WTC11 (cell line): Measurements from ENCODE around the gene NEIL3. TPM values are rescaled to one million over a fixed set of nuclear protein-coding genes. Genes with fewer than 3 reads are reported as not detected.

Experiments used
- ATAC-seq: fragments of 200-7000 bp; cut with Tn5 transposase; 2 replicates; pipeline ENCODE4 v1.10.0; 2021; ENCODE audit warnings: mild to moderate bottlenecking, moderate library complexity
- CTCF ChIA-PET: fragments of 300-600 bp; sonication (Branson Sonifier 250); formaldehyde crosslinking; loops from one replicate; lab custom pipeline; 2021; ENCODE audit warnings: antibody characterized with exemption; lab: Charles Lee
- POLR2A ChIA-PET: fragments of 350-600 bp; sonication (Branson Sonifier 250); formaldehyde crosslinking; loops from one replicate; lab custom pipeline; 2021; ENCODE audit warnings: antibody characterized with exemption; lab: Charles Lee
- DNase-seq: peaks from one replicate; pipeline ENCODE4 v3.0.0; 2021; ENCODE audit warnings: low spot score
- H3K27ac Mint-ChIP-seq: 2 replicates; pipeline ENCODE4 v1.8.0; 2021; ENCODE audit warnings: mixed read lengths
- H3K27me3 Mint-ChIP-seq: 2 replicates; pipeline ENCODE4 v1.8.0; 2021; ENCODE audit warnings: low read depth, mild to moderate bottlenecking, moderate library complexity, mixed read lengths
- H3K36me3 Mint-ChIP-seq: 2 replicates; pipeline ENCODE4 v1.8.0; 2021; ENCODE audit warnings: mixed read lengths
- H3K4me1 Mint-ChIP-seq: 2 replicates; pipeline ENCODE4 v1.8.0; 2022; ENCODE audit warnings: mixed read lengths
- H3K4me3 Mint-ChIP-seq: 2 replicates; pipeline ENCODE4 v1.8.0; 2021; ENCODE audit warnings: mild to moderate bottlenecking, moderate library complexity, mixed read lengths
- H3K9me3 Mint-ChIP-seq: 2 replicates; pipeline ENCODE4 v1.8.0; 2021; ENCODE audit warnings: mixed read lengths
- ATF1 ChIP-seq: sonication (generic); formaldehyde crosslinking; IDR thresholded peaks from 2 replicates; pipeline ENCODE4 v1.8.1; 2023; ENCODE audit warnings: mild to moderate bottlenecking, moderate library complexity, missing genetic modification reagents
- CREB1 ChIP-seq: sonication (generic); formaldehyde crosslinking; IDR thresholded peaks from 2 replicates; pipeline ENCODE4 v1.8.0; 2023; ENCODE audit warnings: mild to moderate bottlenecking, missing genetic modification reagents
- GRHL2 ChIP-seq: fragments of 250-450 bp; sonication (Bioruptor Pico); IDR thresholded peaks from 2 replicates; pipeline ENCODE4 v1.8.0; 2022; ENCODE audit warnings: mild to moderate bottlenecking, moderate library complexity; ENCODE audit not compliant: insufficient replicate concordance, severe bottlenecking
- GTF2I ChIP-seq: fragments of 250-450 bp; sonication (Bioruptor Pico); conservative IDR thresholded peaks from 2 replicates; pipeline ENCODE4 v1.4.0; 2021; ENCODE audit warnings: mild to moderate bottlenecking
- HMGA2 ChIP-seq: fragments of 250-450 bp; sonication (Bioruptor Pico); IDR thresholded peaks from 2 replicates; pipeline ENCODE4 v1.4.0; 2021; ENCODE audit warnings: mild to moderate bottlenecking, moderate library complexity
- JUN ChIP-seq: sonication (generic); formaldehyde crosslinking; IDR thresholded peaks from 2 replicates; pipeline ENCODE4 v1.8.0; 2023; ENCODE audit warnings: mild to moderate bottlenecking, missing genetic modification reagents
- NR1H2 ChIP-seq: sonication (generic); formaldehyde crosslinking; IDR thresholded peaks from 2 replicates; pipeline ENCODE4 v1.9.0; 2021; ENCODE audit warnings: mild to moderate bottlenecking, moderate library complexity, missing genetic modification reagents
- NR2C2 ChIP-seq: sonication (generic); formaldehyde crosslinking; IDR thresholded peaks from 2 replicates; pipeline ENCODE4 v1.8.0; 2022; ENCODE audit warnings: mild to moderate bottlenecking, missing genetic modification reagents
- NR3C1 ChIP-seq: sonication (generic); formaldehyde crosslinking; conservative IDR thresholded peaks from 2 replicates; pipeline ENCODE4 v1.8.1; 2023; ENCODE audit warnings: low read depth, mild to moderate bottlenecking, missing genetic modification reagents
- SOX15 ChIP-seq: fragments of 250-450 bp; sonication (Bioruptor Pico); IDR thresholded peaks from 2 replicates; pipeline ENCODE4 v1.9.0; 2021; ENCODE audit warnings: mild to moderate bottlenecking
- TEAD4 ChIP-seq: sonication (generic); formaldehyde crosslinking; IDR thresholded peaks from 2 replicates; pipeline ENCODE4 v1.8.0; 2022; ENCODE audit warnings: mild to moderate bottlenecking, missing genetic modification reagents
- ZNF219 ChIP-seq: sonication (generic); formaldehyde crosslinking; IDR thresholded peaks from 2 replicates; pipeline ENCODE4 v1.8.0; 2023; ENCODE audit warnings: missing genetic modification reagents, mild to moderate bottlenecking, borderline replicate concordance
- ZNF396 ChIP-seq: fragments of 250-450 bp; sonication (Bioruptor Pico); IDR thresholded peaks from 2 replicates; pipeline ENCODE4 v1.8.0; 2021; ENCODE audit warnings: mild to moderate bottlenecking, moderate library complexity, borderline replicate concordance
- total RNA-seq: library from RNA; stranded (reverse); gene quantifications from 3 replicates; pipeline ENCODE4 v1.2.3, GENCODE V29; 2021
- TF ChIP-seq, protein P1 (sequence below): fragments of 250-450 bp; sonication (Bioruptor Pico); IDR thresholded peaks from 2 replicates; pipeline ENCODE4 v1.9.0; 2021; ENCODE audit warnings: mild to moderate bottlenecking
- TF ChIP-seq, protein P2 (sequence below): sonication (generic); formaldehyde crosslinking; IDR thresholded peaks from 2 replicates; pipeline ENCODE4 v1.8.0; 2022; ENCODE audit warnings: missing genetic modification reagents
- TF ChIP-seq, protein P3 (sequence below): fragments of 250-450 bp; sonication (Bioruptor Pico); IDR thresholded peaks from 2 replicates; pipeline ENCODE4 v2.1.2; 2022; ENCODE audit warnings: mild to moderate bottlenecking, moderate library complexity
- TF ChIP-seq, protein P4 (sequence below): fragments of 250-450 bp; sonication (Bioruptor Pico); conservative IDR thresholded peaks from 2 replicates; pipeline ENCODE4 v1.9.0; 2021; ENCODE audit warnings: mild to moderate bottlenecking
- TF ChIP-seq, protein P5 (sequence below): fragments of 250-450 bp; sonication (Bioruptor Pico); IDR thresholded peaks from 2 replicates; pipeline ENCODE4 v1.9.0; 2021; ENCODE audit warnings: mild to moderate bottlenecking
- TF ChIP-seq, protein P6 (sequence below): fragments of 250-450 bp; sonication (Bioruptor Pico); IDR thresholded peaks from 2 replicates; pipeline ENCODE4 v1.9.0; 2021; ENCODE audit warnings: moderate library complexity, mild to moderate bottlenecking, inconsistent platforms, borderline replicate concordance
- TF ChIP-seq, protein P7 (sequence below): sonication (generic); formaldehyde crosslinking; IDR thresholded peaks from 2 replicates; pipeline ENCODE4 v1.8.1; 2022; ENCODE audit warnings: low read depth, missing genetic modification reagents, borderline replicate concordance

The NEIL3 gene
- total RNA-seq, 1 experiment from 2014 or later = 9.9 TPM

DNA sequence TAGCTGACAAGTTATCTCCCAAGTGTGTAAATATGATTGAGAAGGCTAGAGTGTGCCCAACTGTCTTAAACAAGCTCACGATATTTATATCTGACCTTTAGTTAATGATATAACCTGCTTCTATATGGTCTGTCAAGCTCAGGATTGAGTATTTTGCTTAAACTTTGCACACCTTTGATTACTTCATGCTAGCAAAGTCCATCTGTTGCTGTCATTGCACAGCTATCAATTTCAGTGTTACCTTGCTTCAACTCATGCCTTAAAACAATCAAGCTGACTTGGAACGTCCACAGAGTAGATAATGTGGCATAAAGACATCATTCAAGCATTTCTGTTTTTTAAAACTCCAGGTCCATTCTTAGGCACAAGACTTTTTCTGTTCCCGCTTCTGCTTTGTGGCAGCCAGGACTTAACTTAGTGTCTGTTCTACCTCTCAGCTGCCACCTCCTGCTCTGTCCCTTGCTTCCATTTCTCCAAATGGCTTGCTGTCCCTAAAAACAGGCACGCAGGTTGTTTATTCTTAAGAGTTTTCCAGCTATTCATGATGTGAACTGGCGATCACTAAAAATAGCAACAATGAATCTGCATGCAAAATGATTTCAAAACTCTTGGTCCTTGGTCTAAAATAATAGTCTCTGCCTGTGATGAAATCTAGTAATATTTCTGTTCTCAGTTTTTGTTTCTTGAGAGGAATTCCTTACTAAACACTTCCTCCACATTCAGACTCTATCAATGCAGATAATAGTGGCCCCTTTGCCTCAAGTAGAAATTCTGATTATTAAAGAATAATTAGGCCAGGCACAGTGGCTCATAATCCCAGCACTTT, 16.3 kb upstream of the NEIL3 start:
- peaks cover 9% of the 10 kb centered on the region for H3K36me3 Mint-ChIP-seq

DNA sequence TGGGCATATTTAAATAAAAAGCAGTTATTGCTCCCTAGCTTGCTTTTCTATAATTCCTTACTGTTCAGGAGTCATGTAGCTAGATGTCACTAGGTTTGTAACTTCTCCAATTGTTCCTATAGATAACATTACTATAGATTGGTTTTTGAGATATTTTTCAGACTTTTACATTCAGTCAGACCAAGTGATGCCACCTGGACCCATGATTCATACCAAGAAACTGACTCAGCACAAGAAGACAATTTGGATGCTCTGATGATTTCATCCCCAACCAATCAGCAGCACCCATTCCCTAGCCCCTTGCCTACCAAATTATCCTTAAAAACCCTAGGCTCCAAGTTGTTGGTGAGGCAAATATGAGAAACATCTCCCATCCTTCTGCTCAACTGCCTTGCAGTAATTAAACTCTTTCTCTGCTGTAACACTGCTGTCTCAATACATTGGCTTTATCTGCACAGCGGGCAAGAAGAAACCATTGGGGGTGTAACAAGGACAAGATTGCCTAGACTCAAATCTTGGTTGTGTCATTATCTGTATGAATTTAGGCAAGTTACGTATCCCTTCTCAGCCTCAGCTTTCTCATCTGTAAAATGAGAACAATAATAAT, 11.8 kb upstream of the NEIL3 start:
- no peak for DNase-seq
- Mint-ChIP-seq H3K4me3 (no peak overlapping the region), H3K27me3 (no peaks in the 10 kb centered on the region), H3K36me3 (peaks cover 9% of the 10 kb centered on the region), H3K9me3 (peaks cover 20% of the 10 kb centered on the region), H3K27ac (no peak overlapping the region), H3K4me1 (0 out of 2 replicates have a peak, but pooled peaks cover 4% of the 10 kb centered on the region)
- ChIA-PET CTCF (no interaction called here), POLR2A (no interaction called here)
- no peak for ATAC-seq
- TF ChIP-seq NR3C1 (CRISPR knock-in tag) (no peak), NR1H2 (CRISPR knock-in tag) (no peak), SOX15 (CRISPR knock-in tag) (no peak), CREB1 (CRISPR knock-in tag) (no peak), GRHL2 (CRISPR knock-in tag) (no peak), TEAD4 (CRISPR knock-in tag) (no peak)
- TF ChIP-seq, protein P1, sequence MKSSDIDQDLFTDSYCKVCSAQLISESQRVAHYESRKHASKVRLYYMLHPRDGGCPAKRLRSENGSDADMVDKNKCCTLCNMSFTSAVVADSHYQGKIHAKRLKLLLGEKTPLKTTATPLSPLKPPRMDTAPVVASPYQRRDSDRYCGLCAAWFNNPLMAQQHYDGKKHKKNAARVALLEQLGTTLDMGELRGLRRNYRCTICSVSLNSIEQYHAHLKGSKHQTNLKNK (CRISPR knock-in tag) = no peak
- TF ChIP-seq, protein P2, sequence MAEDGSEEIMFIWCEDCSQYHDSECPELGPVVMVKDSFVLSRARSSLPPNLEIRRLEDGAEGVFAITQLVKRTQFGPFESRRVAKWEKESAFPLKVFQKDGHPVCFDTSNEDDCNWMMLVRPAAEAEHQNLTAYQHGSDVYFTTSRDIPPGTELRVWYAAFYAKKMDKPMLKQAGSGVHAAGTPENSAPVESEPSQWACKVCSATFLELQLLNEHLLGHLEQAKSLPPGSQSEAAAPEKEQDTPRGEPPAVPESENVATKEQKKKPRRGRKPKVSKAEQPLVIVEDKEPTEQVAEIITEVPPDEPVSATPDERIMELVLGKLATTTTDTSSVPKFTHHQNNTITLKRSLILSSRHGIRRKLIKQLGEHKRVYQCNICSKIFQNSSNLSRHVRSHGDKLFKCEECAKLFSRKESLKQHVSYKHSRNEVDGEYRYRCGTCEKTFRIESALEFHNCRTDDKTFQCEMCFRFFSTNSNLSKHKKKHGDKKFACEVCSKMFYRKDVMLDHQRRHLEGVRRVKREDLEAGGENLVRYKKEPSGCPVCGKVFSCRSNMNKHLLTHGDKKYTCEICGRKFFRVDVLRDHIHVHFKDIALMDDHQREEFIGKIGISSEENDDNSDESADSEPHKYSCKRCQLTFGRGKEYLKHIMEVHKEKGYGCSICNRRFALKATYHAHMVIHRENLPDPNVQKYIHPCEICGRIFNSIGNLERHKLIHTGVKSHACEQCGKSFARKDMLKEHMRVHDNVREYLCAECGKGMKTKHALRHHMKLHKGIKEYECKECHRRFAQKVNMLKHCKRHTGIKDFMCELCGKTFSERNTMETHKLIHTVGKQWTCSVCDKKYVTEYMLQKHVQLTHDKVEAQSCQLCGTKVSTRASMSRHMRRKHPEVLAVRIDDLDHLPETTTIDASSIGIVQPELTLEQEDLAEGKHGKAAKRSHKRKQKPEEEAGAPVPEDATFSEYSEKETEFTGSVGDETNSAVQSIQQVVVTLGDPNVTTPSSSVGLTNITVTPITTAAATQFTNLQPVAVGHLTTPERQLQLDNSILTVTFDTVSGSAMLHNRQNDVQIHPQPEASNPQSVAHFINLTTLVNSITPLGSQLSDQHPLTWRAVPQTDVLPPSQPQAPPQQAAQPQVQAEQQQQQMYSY (CRISPR knock-in tag) = no peak

More for the DNA sequence above, 16.3 kb upstream of the NEIL3 start:
- ChIA-PET POLR2A (interaction anchor here (1.0 kb wide), 1 partner anchor 16 kb away, joined by 3 read pairs; the partner anchor contains the start of gene NEIL3), CTCF (interaction anchor here (2.2 kb wide), 1 partner anchor 43 kb away, joined by 6 read pairs; no protein-coding TSS in a partner anchor)
- TF ChIP-seq JUN (CRISPR knock-in tag) (no peak), ZNF219 (CRISPR knock-in tag) (no peak), ATF1 (CRISPR knock-in tag) (no peak), GTF2I (no peak), ZNF396 (no peak), HMGA2 (CRISPR knock-in tag) (no peak), NR2C2 (CRISPR knock-in tag) (no peak)
- TF ChIP-seq, protein P3, sequence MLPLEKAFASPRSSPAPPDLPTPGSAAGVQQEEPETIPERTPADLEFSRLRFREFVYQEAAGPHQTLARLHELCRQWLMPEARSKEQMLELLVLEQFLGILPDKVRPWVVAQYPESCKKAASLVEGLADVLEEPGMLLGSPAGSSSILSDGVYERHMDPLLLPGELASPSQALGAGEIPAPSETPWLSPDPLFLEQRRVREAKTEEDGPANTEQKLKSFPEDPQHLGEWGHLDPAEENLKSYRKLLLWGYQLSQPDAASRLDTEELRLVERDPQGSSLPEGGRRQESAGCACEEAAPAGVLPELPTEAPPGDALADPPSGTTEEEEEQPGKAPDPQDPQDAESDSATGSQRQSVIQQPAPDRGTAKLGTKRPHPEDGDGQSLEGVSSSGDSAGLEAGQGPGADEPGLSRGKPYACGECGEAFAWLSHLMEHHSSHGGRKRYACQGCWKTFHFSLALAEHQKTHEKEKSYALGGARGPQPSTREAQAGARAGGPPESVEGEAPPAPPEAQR (CRISPR knock-in tag) = no peak
- TF ChIP-seq, protein P4, sequence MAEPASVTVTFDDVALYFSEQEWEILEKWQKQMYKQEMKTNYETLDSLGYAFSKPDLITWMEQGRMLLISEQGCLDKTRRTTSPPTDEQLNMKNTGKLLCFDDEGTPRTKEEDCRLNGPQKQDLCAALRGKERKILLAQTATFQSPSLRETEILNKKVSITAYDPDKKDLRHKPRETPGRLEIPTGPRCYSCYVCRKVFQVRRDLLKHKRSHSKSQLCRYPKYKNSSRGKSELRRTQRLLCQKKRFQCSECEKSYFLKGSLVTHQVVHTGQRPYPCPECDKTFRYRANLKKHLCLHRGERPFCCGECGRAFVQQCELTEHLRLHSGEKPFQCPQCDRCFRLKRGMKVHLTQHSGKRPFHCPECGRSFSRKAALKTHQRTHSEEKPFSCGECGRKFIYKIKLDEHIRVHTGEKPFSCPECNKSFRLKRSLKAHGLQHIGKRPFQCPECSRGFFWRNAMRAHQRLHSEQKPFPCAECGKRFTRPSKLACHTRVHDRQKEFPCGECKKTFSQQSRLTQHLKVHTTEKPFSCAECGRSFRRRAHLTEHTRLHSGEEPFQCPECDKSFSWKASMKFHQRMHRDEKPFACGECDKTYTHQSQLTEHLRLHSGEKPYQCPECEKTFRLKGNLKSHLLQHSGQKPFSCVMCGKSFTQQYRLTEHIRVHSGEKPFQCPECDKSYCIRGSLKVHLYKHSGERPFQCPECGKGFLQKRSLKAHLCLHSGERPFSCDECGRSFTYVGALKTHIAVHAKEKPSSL (CRISPR knock-in tag) = no peak
- TF ChIP-seq, protein P5, sequence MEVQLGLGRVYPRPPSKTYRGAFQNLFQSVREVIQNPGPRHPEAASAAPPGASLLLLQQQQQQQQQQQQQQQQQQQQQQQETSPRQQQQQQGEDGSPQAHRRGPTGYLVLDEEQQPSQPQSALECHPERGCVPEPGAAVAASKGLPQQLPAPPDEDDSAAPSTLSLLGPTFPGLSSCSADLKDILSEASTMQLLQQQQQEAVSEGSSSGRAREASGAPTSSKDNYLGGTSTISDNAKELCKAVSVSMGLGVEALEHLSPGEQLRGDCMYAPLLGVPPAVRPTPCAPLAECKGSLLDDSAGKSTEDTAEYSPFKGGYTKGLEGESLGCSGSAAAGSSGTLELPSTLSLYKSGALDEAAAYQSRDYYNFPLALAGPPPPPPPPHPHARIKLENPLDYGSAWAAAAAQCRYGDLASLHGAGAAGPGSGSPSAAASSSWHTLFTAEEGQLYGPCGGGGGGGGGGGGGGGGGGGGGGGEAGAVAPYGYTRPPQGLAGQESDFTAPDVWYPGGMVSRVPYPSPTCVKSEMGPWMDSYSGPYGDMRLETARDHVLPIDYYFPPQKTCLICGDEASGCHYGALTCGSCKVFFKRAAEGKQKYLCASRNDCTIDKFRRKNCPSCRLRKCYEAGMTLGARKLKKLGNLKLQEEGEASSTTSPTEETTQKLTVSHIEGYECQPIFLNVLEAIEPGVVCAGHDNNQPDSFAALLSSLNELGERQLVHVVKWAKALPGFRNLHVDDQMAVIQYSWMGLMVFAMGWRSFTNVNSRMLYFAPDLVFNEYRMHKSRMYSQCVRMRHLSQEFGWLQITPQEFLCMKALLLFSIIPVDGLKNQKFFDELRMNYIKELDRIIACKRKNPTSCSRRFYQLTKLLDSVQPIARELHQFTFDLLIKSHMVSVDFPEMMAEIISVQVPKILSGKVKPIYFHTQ = no peak
- TF ChIP-seq, protein P6, sequence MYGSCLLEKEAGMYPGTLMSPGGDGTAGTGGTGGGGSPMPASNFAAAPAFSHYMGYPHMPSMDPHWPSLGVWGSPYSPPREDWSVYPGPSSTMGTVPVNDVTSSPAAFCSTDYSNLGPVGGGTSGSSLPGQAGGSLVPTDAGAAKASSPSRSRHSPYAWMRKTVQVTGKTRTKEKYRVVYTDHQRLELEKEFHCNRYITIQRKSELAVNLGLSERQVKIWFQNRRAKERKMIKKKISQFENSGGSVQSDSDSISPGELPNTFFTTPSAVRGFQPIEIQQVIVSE = no peak
- TF ChIP-seq, protein P7, sequence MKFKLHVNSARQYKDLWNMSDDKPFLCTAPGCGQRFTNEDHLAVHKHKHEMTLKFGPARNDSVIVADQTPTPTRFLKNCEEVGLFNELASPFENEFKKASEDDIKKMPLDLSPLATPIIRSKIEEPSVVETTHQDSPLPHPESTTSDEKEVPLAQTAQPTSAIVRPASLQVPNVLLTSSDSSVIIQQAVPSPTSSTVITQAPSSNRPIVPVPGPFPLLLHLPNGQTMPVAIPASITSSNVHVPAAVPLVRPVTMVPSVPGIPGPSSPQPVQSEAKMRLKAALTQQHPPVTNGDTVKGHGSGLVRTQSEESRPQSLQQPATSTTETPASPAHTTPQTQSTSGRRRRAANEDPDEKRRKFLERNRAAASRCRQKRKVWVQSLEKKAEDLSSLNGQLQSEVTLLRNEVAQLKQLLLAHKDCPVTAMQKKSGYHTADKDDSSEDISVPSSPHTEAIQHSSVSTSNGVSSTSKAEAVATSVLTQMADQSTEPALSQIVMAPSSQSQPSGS (CRISPR knock-in tag) = no peak
- H3K27ac Mint-ChIP-seq = peak overlapping the region; percentile 74
- peaks cover 14% of the 10 kb centered on the region for H3K9me3 Mint-ChIP-seq
- ATAC-seq = no peak
- H3K27me3 Mint-ChIP-seq = no peaks in the 10 kb centered on the region
- H3K4me1 Mint-ChIP-seq = 0 out of 2 replicates have a peak, but pooled peaks cover 4% of the 10 kb centered on the region
- H3K4me3 Mint-ChIP-seq = no peak overlapping the region
- no peak for DNase-seq
